GM21390 (cell line): ENCODE results near the gene RDH12.

Experiments used
- ATAC-seq: cut with Tn5 transposase; IDR thresholded peaks from one replicate; pipeline ENCODE4 v1.9.1; 2021; ENCODE audit not compliant: unreplicated experiment

Gene RDH12

GRCh38 chr14:67746927-67747326 is 45.2 kb downstream of the RDH12 start:
- ATAC-seq = no peak

GRCh38 chr14:67748312-67748711 is 46.6 kb downstream of the RDH12 start:
- ATAC-seq = no peak

- no peak for ATAC-seq
Measured at GRCh38 chr14:67749341-67750084, 47.8 kb downstream of the RDH12 start.

GRCh38 chr14:67756496-67756895 is 54.8 kb downstream of the RDH12 start:
- ATAC-seq = no peak

DNA sequence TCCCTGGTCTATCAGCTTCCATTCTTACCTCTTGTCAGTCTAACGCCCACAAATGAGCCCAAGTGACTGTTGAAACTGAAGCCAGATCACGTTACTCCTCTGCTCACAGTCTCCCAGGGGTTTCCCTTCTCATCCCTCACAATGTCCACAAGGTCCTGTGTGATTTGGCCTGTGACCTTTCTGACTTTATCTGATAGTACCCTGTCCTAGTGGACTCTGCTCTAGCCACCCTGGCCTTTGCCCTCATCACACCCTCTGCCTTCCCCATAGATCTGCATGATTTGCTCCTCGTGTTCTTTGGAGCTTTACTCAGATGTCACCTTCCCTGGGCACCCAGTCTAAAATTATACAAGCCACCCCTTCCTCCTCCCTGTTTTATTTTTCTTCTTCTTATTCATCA is 55.5 kb downstream of the RDH12 start:
- ATAC-seq = no peak

DNA sequence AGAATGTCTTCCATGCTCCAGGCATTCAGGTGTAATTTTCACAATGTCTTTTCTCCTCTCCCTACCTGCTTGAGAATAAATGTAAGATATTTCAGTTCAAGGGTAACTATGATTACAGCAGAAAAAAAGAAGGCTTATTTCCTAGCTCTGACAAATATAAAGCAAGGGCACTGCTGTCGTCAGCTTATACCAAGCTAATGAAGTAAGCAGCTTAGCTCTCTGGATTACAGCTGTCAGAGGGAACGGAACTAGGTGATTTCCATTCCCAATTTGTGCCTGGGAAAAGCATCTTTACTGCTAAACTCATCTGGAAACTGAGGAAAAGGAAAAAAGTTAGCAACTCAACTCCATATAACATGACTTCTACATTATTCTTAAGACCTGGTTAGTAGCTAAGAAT is 58.2 kb downstream of the RDH12 start:
- ATAC-seq = no peak

- no peak for ATAC-seq
Measured at GRCh38 chr14:67762051-67762450, 60.4 kb downstream of the RDH12 start.

GRCh38 chr14:67763158-67763822 is 61.6 kb downstream of the RDH12 start:
- no peak for ATAC-seq

DNA sequence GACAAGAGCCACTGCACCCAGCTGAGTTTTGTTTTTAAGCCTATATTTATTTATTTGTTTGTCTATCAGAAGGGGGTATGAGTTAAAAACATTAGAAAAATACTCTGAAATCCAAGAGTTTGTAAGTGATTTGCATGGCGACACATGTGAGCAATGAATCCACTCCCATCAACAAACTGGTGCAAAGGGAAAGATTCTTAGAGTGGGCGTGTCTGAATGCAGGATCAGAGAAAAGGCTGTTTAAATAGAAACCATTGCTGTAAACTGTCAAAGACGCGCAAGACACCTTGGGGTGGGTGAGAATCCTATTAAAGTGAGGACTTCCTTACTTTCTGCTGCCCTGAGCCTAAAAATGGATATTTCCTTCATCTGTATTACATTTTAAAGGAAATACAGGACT is 62.8 kb downstream of the RDH12 start:
- ATAC-seq = no peak

DNA sequence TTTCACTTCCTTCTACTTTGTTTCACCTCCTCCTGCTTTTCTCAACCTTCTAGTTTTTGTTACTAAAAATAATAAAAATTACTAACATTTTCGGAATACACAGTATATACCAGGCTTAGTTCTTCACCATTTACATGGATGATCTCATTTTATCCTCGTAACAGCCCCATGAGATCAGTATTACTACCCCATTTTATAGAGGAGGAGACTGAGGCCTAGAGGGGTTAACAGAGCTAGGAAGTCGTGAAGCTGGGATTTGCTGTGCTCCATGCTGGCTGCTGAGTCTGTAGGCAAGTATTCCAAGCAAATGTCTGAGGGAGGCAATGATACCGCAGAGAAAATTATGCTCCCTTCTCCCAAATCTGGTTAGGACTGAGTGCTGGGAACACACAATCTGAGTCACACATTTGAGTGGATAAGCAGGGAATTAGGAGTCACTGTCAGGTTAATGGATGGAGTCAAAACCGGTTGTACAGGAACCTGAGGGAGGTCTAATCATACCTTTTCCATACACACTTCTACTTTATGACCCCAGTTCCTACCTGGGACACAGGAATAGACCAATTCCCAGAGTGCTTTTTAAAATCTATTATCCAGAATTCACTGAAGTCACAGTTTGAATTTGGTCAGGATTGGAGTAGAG is 63.6 kb downstream of the RDH12 start:
- ATAC-seq = no peak

- no peak for ATAC-seq
Measured at GRCh38 chr14:67766035-67766680, 64.5 kb downstream of the RDH12 start.

GRCh38 chr14:67768219-67768618 is 66.5 kb downstream of the RDH12 start:
- ATAC-seq = no peak

DNA sequence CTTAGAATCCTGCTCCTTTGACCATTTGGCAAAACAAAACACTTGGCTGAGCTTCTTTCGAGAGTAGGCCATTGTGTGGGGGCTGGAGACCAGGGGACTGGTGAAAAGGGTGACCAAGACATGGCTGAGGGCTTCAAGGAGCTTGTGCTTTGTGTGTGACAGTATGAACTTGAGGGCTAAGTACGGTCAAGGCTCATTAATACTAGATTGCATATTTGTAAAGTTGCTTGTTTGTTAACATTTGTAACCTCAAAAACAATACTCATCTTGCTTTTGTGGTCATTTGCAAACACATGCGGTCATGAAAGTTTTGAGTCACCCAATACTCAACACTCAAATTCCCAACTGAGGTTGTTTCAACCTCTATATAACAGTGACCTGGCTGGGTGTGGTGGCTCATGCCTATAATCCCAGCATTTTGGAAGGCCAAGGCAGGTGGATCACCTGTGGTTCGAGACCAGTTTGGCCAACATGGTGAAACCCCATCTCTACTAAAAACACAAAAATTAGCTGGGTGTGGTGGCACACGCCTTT is 72.2 kb downstream of the RDH12 start:
- no peak for ATAC-seq

- ATAC-seq = no peak
Measured at GRCh38 chr14:67776653-67777322, 75.1 kb downstream of the RDH12 start.

DNA sequence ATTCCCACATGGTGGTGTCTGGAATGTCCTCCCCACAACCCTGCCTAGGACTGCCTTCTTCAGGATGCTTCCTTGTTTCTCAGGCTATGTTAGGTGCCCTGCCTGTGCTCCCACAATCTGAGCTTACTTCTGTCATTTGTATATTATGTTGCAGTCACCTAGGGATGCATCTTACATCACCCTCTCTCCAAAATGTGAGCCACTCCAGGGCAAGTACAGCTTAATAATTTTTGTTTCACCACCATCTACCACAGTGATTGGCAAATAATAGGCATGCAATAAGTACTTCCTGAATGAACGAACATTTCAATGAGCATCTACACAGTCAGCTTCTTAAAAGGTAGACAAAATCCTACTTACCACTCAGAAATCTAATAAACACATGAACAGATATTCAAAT is 77.1 kb downstream of the RDH12 start:
- no peak for ATAC-seq

- no peak for ATAC-seq
Measured at GRCh38 chr14:67782090-67782489, 80.4 kb downstream of the RDH12 start.
